Measurements from ENCODE around the gene SLC12A5.

DNA sequence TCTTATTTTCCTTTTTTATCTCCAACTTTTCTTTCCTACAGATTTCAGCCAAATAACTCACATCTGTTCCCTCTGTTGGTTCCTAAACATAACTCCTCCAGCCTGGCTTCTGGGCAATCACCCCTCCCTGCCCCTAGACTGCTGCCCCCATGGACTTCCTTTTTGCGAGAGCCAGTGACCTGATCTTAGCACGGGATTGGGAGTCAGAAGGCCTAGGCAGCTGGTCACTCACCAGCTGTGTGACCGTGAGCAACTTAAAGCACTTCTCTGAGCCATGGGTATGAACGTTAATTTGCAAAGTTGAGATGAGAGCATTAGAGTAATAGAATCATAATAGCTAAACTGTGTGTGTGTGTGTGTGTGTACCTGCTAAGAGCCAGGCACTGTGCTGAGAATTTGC lies 24.8 kb upstream of the SLC12A5 start:
- TF ChIP-seq, protein P1, sequence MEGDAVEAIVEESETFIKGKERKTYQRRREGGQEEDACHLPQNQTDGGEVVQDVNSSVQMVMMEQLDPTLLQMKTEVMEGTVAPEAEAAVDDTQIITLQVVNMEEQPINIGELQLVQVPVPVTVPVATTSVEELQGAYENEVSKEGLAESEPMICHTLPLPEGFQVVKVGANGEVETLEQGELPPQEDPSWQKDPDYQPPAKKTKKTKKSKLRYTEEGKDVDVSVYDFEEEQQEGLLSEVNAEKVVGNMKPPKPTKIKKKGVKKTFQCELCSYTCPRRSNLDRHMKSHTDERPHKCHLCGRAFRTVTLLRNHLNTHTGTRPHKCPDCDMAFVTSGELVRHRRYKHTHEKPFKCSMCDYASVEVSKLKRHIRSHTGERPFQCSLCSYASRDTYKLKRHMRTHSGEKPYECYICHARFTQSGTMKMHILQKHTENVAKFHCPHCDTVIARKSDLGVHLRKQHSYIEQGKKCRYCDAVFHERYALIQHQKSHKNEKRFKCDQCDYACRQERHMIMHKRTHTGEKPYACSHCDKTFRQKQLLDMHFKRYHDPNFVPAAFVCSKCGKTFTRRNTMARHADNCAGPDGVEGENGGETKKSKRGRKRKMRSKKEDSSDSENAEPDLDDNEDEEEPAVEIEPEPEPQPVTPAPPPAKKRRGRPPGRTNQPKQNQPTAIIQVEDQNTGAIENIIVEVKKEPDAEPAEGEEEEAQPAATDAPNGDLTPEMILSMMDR (IDR thresholded peaks at IDR 0.05), result no peak
- TF ChIP-seq EZH2 (IDR thresholded peaks at IDR 0.05; ENCODE audit: borderline replicate concordance, insufficient read depth, low read depth, low read length, poor library complexity, severe bottlenecking), result no peak
